Measurements from ENCODE around the gene GNAO1. TPM values are rescaled to one million over a fixed set of nuclear protein-coding genes. Genes with fewer than 3 reads are reported as not detected.

GNAO1 gene
- polyA plus RNA-seq, 6 donors from 2014 or later = 0.07 to 0.55 TPM; not detected in 4

DNA sequence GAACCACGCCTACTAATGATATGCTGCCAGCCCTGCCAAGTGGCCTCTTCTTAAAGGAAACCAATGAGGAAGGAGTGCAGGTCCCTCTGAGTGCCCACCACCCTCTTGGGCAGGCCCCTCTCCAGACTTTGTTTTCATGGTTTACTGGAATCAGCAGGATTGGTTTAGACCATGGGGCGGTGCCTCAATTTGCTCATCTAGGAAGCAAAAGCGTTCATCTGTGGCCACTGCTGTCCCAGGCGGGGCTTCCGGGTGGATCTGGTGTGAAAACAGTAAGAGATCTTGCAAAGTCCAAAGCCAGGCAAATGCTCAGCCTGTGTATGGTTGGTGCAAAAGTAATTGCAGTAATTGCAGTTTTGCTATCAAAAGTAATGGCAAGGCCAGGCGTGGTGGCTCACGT, 162.7 kb downstream of the GNAO1 start:
- Mint-ChIP-seq H3K9me3 (no peaks in the 10 kb centered on the region), H3K4me1 (peaks cover 14 to 17% (median 16%) of the 10 kb centered on the region in 3 donors), H3K27ac (no peak overlapping the region), H3K27me3 (peaks cover 0 to 29% (median 12%) of the 10 kb centered on the region in 3 donors), H3K4me3 (no peak overlapping the region), H3K36me3 (no peaks in the 10 kb centered on the region)
- no peak for ATAC-seq (ENCODE audit: low read depth in 2 of 2)
- no peak for DNase-seq

- peaks cover 0 to 21% (median 5%) of the 10 kb centered on the region in 3 donors for H3K27me3 Mint-ChIP-seq
- peaks cover 14 to 19% (median 18%) of the 10 kb centered on the region in 3 donors for H3K4me1 Mint-ChIP-seq
- H3K36me3 Mint-ChIP-seq = no peaks in the 10 kb centered on the region
- no peaks in the 10 kb centered on the region for H3K9me3 Mint-ChIP-seq
- H3K27ac Mint-ChIP-seq = no peak overlapping the region
- no peak for ATAC-seq (ENCODE audit: low read depth in 2 of 2)
- no peak for DNase-seq
- H3K4me3 Mint-ChIP-seq = no peak overlapping the region
Measured at GRCh38 chr16:56354746-56355145, 163.5 kb downstream of the GNAO1 start.

- Mint-ChIP-seq H3K27ac (peak overlapping the region in 1 of 6 donors; percentile 30), H3K36me3 (peaks cover 0 to 3% of the 10 kb centered on the region in 2 donors), H3K9me3 (no peaks in the 10 kb centered on the region), H3K27me3 (peaks cover 0 to 16% (median 0%) of the 10 kb centered on the region in 3 donors), H3K4me3 (peak overlapping the region in 1 of 8 donors; percentile 25), H3K4me1 (peaks cover 14 to 22% (median 21%) of the 10 kb centered on the region in 3 donors)
- DNase-seq (no peak), ATAC-seq (ENCODE audit: low read depth in 2 of 2) (no peak)
Measured at GRCh38 chr16:56355221-56355620, 163.9 kb downstream of the GNAO1 start.

- Mint-ChIP-seq H3K9me3 (no peaks in the 10 kb centered on the region), H3K4me3 (peak overlapping the region in 3 of 8 donors; percentile 15 to 85 (median 82)), H3K27me3 (peaks cover 0 to 15% (median 0%) of the 10 kb centered on the region in 3 donors), H3K36me3 (peaks cover 0 to 8% of the 10 kb centered on the region in 2 donors), H3K4me1 (peaks cover 14 to 22% (median 21%) of the 10 kb centered on the region in 3 donors), H3K27ac (peak overlapping the region in 3 of 6 donors; percentile 28 to 47 (median 30))
- no peak for ATAC-seq (ENCODE audit: low read depth in 2 of 2)
- no peak for DNase-seq
Measured at GRCh38 chr16:56355786-56356275, 164.5 kb downstream of the GNAO1 start.

DNA sequence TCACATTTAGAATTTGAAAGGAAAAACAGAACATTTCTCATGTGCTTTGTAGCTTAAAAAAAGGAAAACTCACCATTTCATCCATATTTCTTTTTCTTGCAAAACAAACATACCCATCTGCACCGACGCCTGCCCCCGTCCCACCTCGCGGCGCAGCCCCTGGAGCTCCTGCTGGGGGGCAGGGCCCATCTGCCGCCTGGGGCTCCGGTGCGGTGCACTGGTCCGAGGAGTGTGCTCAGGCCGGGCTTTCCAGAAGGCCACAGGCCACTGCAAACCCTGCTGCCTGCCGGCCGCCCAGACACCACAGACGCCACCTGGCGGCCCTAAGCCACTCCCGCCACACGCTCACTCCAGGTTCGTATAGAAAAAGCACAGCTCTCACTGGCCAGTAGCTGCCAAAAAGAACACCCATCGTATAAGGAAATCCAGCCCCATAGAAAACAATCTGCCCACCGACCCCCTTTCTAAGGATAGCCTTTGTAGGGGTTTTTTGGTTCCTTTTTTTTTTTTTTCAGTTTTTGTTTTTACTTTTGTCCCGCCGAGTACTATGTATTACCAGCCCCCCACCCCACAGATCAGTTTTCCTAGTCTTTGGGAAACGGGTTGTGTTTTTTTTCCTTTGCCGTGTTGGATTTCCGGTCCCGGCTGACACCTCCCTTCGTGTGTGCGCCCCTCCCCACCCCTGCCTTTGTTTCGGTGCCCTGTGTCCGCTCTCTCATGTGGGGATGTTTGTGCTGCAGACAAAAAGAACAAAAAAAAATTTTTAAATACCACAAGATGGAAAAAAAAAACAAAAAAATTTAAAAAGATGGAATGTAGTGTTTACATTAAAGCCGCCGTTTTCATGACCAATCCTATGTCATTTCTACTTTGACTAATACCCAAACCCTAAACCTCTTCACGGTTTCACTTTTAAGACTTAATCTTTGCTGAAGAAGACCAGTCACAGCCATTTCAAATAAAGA, 165.3 kb downstream of the GNAO1 start:
- Mint-ChIP-seq H3K36me3 (peaks cover 0 to 8% of the 10 kb centered on the region in 2 donors), H3K9me3 (no peaks in the 10 kb centered on the region), H3K27ac (peak overlapping the region; percentile 28 to 91 (median 84)), H3K27me3 (peaks cover 0 to 8% (median 0%) of the 10 kb centered on the region in 3 donors), H3K4me1 (peaks cover 14 to 22% (median 21%) of the 10 kb centered on the region in 3 donors), H3K4me3 (peak overlapping the region; percentile 82 to 92 (median 85))
- ATAC-seq (ENCODE audit: low read depth in 2 of 2) (peak; percentile 82 to 87), DNase-seq (peak; percentile 41)

- Mint-ChIP-seq H3K4me3 (peak overlapping the region; percentile 81 to 92 (median 84)), H3K36me3 (peaks cover 0 to 11% of the 10 kb centered on the region in 2 donors), H3K4me1 (peaks cover 14 to 22% (median 21%) of the 10 kb centered on the region in 3 donors), H3K9me3 (no peaks in the 10 kb centered on the region), H3K27ac (peak overlapping the region in 2 of 6 donors; percentile 12 to 84), H3K27me3 (peaks cover 0 to 1% (median 0%) of the 10 kb centered on the region in 3 donors)
- no peak for ATAC-seq (ENCODE audit: low read depth in 2 of 2)
- DNase-seq = no peak
Measured at GRCh38 chr16:56357241-56357764, 166.0 kb downstream of the GNAO1 start.

DNA sequence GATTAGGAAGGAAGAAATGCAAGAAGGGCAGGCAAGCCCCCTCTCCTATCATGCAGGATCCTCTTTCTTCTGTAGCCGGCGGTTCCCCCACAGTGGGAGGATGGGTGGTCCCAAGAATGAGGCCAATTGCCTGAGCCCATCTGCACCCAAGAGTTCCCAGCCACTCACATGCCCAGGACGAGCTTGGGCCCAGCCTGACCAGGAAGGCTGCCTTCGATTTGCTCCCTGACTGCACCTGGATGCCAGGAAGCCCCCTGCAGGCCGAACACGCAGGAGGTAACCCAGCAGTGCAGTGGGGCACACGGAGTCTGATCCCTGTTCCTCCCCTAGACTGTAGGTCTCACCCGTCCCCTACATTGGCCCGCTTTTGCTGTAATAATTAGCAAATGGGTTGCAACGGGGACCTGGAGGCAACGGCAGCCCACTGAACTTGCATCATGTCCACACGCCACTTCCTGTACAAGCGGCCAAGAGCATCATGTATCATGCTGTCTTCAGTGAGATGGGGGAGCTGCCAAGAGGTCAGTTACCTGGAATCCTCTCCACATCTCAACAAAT, 166.6 kb downstream of the GNAO1 start:
- Mint-ChIP-seq H3K27me3 (no peaks in the 10 kb centered on the region), H3K27ac (peak overlapping the region in 2 of 6 donors; percentile 37 to 39), H3K36me3 (peaks cover 0 to 16% of the 10 kb centered on the region in 2 donors), H3K9me3 (no peaks in the 10 kb centered on the region), H3K4me3 (peak overlapping the region; percentile 59 to 85 (median 82)), H3K4me1 (peaks cover 14 to 22% (median 21%) of the 10 kb centered on the region in 3 donors)
- DNase-seq (no peak), ATAC-seq (ENCODE audit: low read depth in 2 of 2) (no peak)

DNA sequence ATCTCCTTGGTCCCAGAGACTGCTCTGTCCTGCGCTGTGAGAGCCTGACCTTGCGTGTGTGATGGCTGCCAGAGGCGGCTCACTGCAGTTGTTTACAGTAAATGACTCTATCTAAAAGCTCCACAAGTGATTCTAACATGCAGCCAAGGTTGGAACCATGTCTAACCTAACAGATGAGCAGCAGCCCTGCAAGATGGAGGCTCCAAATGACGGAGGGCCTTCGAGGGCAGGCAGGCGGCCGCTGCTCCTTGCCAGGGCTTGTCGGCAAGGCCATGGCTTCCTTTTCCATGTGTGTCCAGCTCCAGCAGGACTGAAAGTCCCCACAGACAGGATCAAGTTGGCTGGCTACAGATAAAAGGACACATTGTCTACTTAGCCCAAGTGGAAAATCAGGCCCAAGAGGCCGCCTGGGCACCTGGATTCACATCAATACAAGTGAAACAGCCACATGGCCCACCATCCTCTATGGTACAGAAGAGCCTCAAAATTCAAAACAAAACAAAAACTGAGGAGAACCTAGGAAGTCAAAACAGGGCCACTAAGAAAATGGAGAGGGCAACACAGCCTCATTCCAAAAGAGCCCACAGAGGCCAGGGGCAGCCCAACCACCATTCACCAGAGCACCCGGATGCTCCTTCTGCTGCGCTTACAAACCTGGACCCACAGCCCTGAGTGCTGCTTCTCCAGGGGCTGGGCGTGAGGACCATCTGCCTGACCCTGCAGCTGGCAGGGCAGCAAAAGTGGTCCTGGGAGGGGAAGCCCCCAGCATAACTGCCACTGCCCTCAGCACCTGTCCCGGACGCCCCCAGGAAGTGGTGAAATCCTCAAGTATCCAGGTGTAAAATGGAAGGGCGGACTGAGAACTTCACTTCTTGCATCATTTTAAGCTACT, 169.1 kb downstream of the GNAO1 start:
- no peak for DNase-seq
- H3K4me1 Mint-ChIP-seq = peaks cover 14 to 22% (median 21%) of the 10 kb centered on the region in 3 donors

DNA sequence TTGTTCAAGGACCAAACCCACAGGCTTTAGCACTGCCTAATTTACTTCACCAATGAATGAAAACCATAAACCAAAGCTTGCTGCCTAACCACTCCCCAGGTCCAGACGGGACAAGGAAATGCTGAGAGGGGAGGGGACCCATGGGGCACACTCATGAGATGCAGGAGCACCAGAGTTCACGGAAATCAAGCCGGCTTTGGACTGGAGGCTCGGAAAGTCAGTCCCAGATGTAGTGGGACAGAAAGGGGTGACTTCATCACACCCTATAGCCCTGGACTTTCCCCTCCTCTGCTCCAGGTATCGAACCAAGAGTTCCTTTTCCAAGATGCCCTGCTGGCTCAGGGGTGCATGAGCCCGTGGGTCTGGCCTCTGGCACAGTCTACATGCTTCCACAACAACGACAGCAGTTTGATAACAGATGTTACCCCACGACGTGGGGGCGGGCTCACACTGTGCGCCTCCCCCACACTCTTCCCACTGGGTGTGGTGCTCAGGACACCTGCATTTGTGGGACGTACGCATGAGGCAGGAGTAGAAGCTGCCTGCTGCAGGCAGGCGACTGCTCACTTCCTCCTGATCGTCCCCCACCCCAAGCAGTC, 170.9 kb downstream of the GNAO1 start:
- Mint-ChIP-seq H3K27me3 (no peaks in the 10 kb centered on the region), H3K4me3 (no peak overlapping the region), H3K9me3 (no peaks in the 10 kb centered on the region), H3K27ac (peak overlapping the region in 5 of 6 donors; percentile 40 to 89 (median 49)), H3K36me3 (peaks cover 0 to 17% of the 10 kb centered on the region in 2 donors), H3K4me1 (peaks cover 5 to 13% (median 12%) of the 10 kb centered on the region in 3 donors)
- DNase-seq (no peak), ATAC-seq (ENCODE audit: low read depth in 2 of 2) (no peak)

More for the DNA sequence above, 169.1 kb downstream of the GNAO1 start:
- no peaks in the 10 kb centered on the region for H3K9me3 Mint-ChIP-seq
- H3K27ac Mint-ChIP-seq = peak overlapping the region in 5 of 6 donors; percentile 16 to 90 (median 37)
- H3K27me3 Mint-ChIP-seq = no peaks in the 10 kb centered on the region
- peak overlapping the region in 2 of 8 donors; percentile 29 to 54 for H3K4me3 Mint-ChIP-seq
- no peak for ATAC-seq (ENCODE audit: low read depth in 2 of 2)
- H3K36me3 Mint-ChIP-seq = peaks cover 0 to 17% of the 10 kb centered on the region in 2 donors

- no peak overlapping the region for H3K4me3 Mint-ChIP-seq
- peak overlapping the region in 2 of 6 donors; percentile 47 to 49 for H3K27ac Mint-ChIP-seq
- ATAC-seq (ENCODE audit: low read depth in 2 of 2) (no peak), DNase-seq (no peak)
- H3K9me3 Mint-ChIP-seq = no peaks in the 10 kb centered on the region
- H3K4me1 Mint-ChIP-seq = peaks cover 0 to 8% (median 7%) of the 10 kb centered on the region in 3 donors
- no peaks in the 10 kb centered on the region for H3K27me3 Mint-ChIP-seq
- H3K36me3 Mint-ChIP-seq = peaks cover 0 to 17% of the 10 kb centered on the region in 2 donors
Measured at GRCh38 chr16:56362706-56363105, 171.4 kb downstream of the GNAO1 start.

- Mint-ChIP-seq H3K27me3 (no peaks in the 10 kb centered on the region), H3K4me3 (no peak overlapping the region), H3K9me3 (no peaks in the 10 kb centered on the region), H3K36me3 (peaks cover 0 to 17% of the 10 kb centered on the region in 2 donors), H3K4me1 (peaks cover 0 to 6% (median 4%) of the 10 kb centered on the region in 3 donors), H3K27ac (peak overlapping the region in 2 of 6 donors; percentile 29 to 47)
- ATAC-seq (ENCODE audit: low read depth in 2 of 2) (no peak), DNase-seq (no peak)
Measured at GRCh38 chr16:56363181-56363716, 172.0 kb downstream of the GNAO1 start.

Measured in naive B cell (primary cell).